ENCODE data around the gene DGKA. TPM values are rescaled to one million over a fixed set of nuclear protein-coding genes. Genes with fewer than 3 reads are reported as not detected.

The DGKA gene
- total RNA-seq, 2 experiments from 2014 or later, result 144 to 170 TPM

DNA sequence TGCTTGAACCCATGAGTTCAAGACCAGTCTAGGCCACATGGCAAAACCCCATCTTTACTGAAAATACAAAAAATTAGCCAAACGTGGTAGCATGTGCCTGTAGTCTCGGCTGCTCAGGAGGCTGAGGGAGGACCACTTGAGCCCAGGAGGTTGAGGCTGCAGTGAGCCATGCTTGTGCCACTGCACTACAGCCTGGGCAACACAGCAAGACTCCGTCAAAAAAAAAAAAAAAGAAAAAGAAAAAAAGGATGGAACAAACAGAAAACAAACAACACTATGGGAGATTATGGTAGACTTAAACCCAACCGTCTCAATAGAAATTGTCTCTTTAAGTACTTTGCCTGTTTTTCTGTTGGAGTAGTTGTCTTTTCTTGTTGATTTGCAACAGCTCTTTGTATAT is 39.7 kb upstream of the DGKA start:
- H3K9me3 ChIP-seq (ENCODE audit: low read length), result no peaks in the 10 kb centered on the region
- no peaks in the 10 kb centered on the region for H3K79me2 ChIP-seq (ENCODE audit: insufficient read depth, low read depth, low read length)
- BruUV-seq (replicated peaks), result no TSS peak
- H3K9me2 ChIP-seq (ENCODE audit: insufficient read depth, low read length), result no peaks in the 10 kb centered on the region
- DNase-seq (ENCODE audit: low spot score), result no peak
- H3K4me1 ChIP-seq (ENCODE audit: insufficient read depth, low read length, poor library complexity, severe bottlenecking), result no peaks in the 10 kb centered on the region
- no peak overlapping the region for H3K4me2 ChIP-seq (ENCODE audit: low read length)
- intact Hi-C loops (cut with micrococcal nuclease; ENCODE audit: unreplicated experiment), result no loop called here
- ChIA-PET POLR2A (interaction anchor here (0.7 kb wide), 1 partner anchor 153 kb away, joined by 3 read pairs; no protein-coding TSS in a partner anchor), CTCF (ENCODE audit: unreplicated experiment) (no interaction called here)
- no peak overlapping the region for H3K4me3 ChIP-seq (ENCODE audit: low read depth, low read length, poor library complexity, severe bottlenecking)
- TF ChIP-seq EZH2phosphoT487 (IDR thresholded peaks at IDR 0.05; ENCODE audit: borderline replicate concordance, low read depth, low read length), result no peak
- TF ChIP-seq, protein P1, sequence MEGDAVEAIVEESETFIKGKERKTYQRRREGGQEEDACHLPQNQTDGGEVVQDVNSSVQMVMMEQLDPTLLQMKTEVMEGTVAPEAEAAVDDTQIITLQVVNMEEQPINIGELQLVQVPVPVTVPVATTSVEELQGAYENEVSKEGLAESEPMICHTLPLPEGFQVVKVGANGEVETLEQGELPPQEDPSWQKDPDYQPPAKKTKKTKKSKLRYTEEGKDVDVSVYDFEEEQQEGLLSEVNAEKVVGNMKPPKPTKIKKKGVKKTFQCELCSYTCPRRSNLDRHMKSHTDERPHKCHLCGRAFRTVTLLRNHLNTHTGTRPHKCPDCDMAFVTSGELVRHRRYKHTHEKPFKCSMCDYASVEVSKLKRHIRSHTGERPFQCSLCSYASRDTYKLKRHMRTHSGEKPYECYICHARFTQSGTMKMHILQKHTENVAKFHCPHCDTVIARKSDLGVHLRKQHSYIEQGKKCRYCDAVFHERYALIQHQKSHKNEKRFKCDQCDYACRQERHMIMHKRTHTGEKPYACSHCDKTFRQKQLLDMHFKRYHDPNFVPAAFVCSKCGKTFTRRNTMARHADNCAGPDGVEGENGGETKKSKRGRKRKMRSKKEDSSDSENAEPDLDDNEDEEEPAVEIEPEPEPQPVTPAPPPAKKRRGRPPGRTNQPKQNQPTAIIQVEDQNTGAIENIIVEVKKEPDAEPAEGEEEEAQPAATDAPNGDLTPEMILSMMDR (conservative IDR thresholded peaks at IDR 0.05; ENCODE audit: low read length), result no peak
- no peak overlapping the region for H3K27ac ChIP-seq (ENCODE audit: low read depth, low read length, poor library complexity, severe bottlenecking)
- no peak overlapping the region for H2AFZ ChIP-seq (ENCODE audit: low read length)
- H3K36me3 ChIP-seq (ENCODE audit: insufficient read depth, low read length), result no peaks in the 10 kb centered on the region
- no peaks in the 10 kb centered on the region for H4K20me1 ChIP-seq (ENCODE audit: insufficient read depth, low read length)

DNA sequence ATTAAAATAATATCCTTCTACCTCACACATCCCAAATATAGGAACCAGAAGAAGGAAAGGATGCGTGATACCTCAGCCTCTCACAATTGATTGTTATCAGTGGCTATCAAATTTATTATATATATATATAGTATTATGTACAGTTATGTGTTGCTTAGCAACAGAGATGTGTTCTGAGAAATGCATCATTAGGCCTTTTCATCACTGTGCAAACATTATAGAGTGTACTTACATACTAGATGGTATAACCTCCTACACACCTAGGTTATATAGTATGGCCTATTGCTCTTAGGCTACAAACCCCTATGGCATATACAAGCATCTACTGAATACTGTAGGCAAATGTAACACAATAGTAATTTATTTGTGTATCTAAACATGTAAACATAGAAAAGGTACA is 37.2 kb upstream of the DGKA start:
- no peak overlapping the region for H3K27ac ChIP-seq (ENCODE audit: low read depth, low read length, poor library complexity, severe bottlenecking)
- no peaks in the 10 kb centered on the region for H3K9me2 ChIP-seq (ENCODE audit: insufficient read depth, low read length)
- no peaks in the 10 kb centered on the region for H3K79me2 ChIP-seq (ENCODE audit: insufficient read depth, low read depth, low read length)
- no peak overlapping the region for H2AFZ ChIP-seq (ENCODE audit: low read length)
- intact Hi-C loops (cut with micrococcal nuclease; ENCODE audit: unreplicated experiment), result no loop called here
- H3K36me3 ChIP-seq (ENCODE audit: insufficient read depth, low read length), result peaks cover 1% of the 10 kb centered on the region; the same call in 1 of the 2 replicates
- no peak overlapping the region for H3K4me3 ChIP-seq (ENCODE audit: low read depth, low read length, poor library complexity, severe bottlenecking)
- ChIA-PET POLR2A (interaction anchor here (0.6 to 1.4 kb wide), 3 partner anchors 40 to 75 kb away, joined by 3 to 4 read pairs (median 4); no protein-coding TSS in a partner anchor), CTCF (ENCODE audit: unreplicated experiment) (no interaction called here)
- no peak for TF ChIP-seq EZH2phosphoT487 (IDR thresholded peaks at IDR 0.05; ENCODE audit: borderline replicate concordance, low read depth, low read length)
- TF ChIP-seq, protein P1 (conservative IDR thresholded peaks at IDR 0.05; ENCODE audit: low read length), result no peak
- H3K4me2 ChIP-seq (ENCODE audit: low read length), result no peak overlapping the region
- no peaks in the 10 kb centered on the region for H4K20me1 ChIP-seq (ENCODE audit: insufficient read depth, low read length)
- H3K9me3 ChIP-seq (ENCODE audit: low read length), result no peaks in the 10 kb centered on the region
- no TSS peak for BruUV-seq (replicated peaks)
- no peak for DNase-seq (ENCODE audit: low spot score)
- H3K4me1 ChIP-seq (ENCODE audit: insufficient read depth, low read length, poor library complexity, severe bottlenecking), result no peaks in the 10 kb centered on the region

DNA sequence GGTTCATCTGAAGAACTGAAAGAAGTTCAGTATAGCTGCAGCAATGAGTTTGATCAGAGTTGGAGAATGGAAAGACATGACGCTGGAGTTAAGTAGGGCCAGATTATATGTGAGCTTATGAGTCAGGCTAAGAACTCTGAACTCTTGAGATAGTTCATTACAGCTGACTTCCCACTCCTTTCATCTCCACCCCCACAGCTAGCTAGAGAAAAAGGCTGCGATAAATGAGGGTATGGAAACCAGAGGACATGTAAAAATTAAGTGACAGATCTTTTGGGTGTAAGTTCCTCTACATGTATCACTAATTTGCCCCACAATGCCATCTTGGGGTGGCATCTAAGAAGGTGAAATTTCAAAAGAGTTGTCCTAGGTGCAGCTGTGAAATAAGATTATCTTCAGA is 31.9 kb upstream of the DGKA start:
- DNase-seq (ENCODE audit: low spot score), result no peak
- ChIA-PET POLR2A (no interaction called here), CTCF (ENCODE audit: unreplicated experiment) (no interaction called here)
- Histone ChIP-seq H3K4me2 (ENCODE audit: low read length) (no peak overlapping the region), H2AFZ (ENCODE audit: low read length) (no peak overlapping the region), H4K20me1 (ENCODE audit: insufficient read depth, low read length) (no peaks in the 10 kb centered on the region), H3K4me1 (ENCODE audit: insufficient read depth, low read length, poor library complexity, severe bottlenecking) (no peaks in the 10 kb centered on the region), H3K9me2 (ENCODE audit: insufficient read depth, low read length) (no peaks in the 10 kb centered on the region), H3K27ac (ENCODE audit: low read depth, low read length, poor library complexity, severe bottlenecking) (no peak overlapping the region), H3K4me3 (ENCODE audit: low read depth, low read length, poor library complexity, severe bottlenecking) (no peak overlapping the region), H3K79me2 (ENCODE audit: insufficient read depth, low read depth, low read length) (no peaks in the 10 kb centered on the region), H3K36me3 (ENCODE audit: insufficient read depth, low read length) (peaks cover 48% of the 10 kb centered on the region), H3K9me3 (ENCODE audit: low read length) (no peaks in the 10 kb centered on the region)
- BruUV-seq (replicated peaks), result no TSS peak
- intact Hi-C loops (cut with micrococcal nuclease; ENCODE audit: unreplicated experiment), result no loop called here
- TF ChIP-seq EZH2phosphoT487 (IDR thresholded peaks at IDR 0.05; ENCODE audit: borderline replicate concordance, low read depth, low read length), result no peak
- TF ChIP-seq, protein P1 (conservative IDR thresholded peaks at IDR 0.05; ENCODE audit: low read length), result no peak
